Jurkat, Clone E6-1 (cell line): ENCODE results near the gene ZFR2.
"Not testable (repeated sequence)": the region's sequence is repeated elsewhere in the genome, so short reads cannot be mapped to it uniquely, and the experiment has no call there.

Source experiments
- DNase-seq: peaks from one replicate; pipeline ENCODE4 v3.0.0-alpha.2; 2011; ENCODE audit warnings: low read depth, low spot score
- H3K4me3 ChIP-seq: 2 replicates; pipeline ENCODE4 v1.5.1; 2011; ENCODE audit warnings: mild to moderate bottlenecking, low read length, control low read depth, moderate library complexity

ZFR2 gene

GRCh38 chr19:3880471-3881271, 11.8 kb upstream of the ZFR2 start, which contains the start of gene ATCAY:
Gene ATCAY (plus strand): TSS chr19:3880685. CDS start chr19:3885768, 5,083 bp downstream.
- H3K4me3 ChIP-seq, result no peak within 1 kb of the TSS
- no peak for DNase-seq

GRCh38 chr19:3879656-3880055, 10.8 kb upstream of the ZFR2 start:
- DNase-seq, result no peak
- H3K4me3 ChIP-seq, result no peak overlapping the region

GRCh38 chr19:3874695-3875094, 5.9 kb upstream of the ZFR2 start:
- H3K4me3 ChIP-seq, DNase-seq: not testable (repeated sequence)

- no peak for DNase-seq
- no peak overlapping the region for H3K4me3 ChIP-seq
Measured at GRCh38 chr19:3873151-3873550, 4.3 kb upstream of the ZFR2 start.

- no peak overlapping the region for H3K4me3 ChIP-seq
- no peak for DNase-seq
Measured at GRCh38 chr19:3867971-3868769, 668 bp downstream of the ZFR2 start.

GRCh38 chr19:3866910-3867638, 1.8 kb downstream of the ZFR2 start:
- no peak overlapping the region for H3K4me3 ChIP-seq
- DNase-seq, result no peak

GRCh38 chr19:3863648-3864047, 5.2 kb downstream of the ZFR2 start:
- no peak overlapping the region for H3K4me3 ChIP-seq
- DNase-seq, result no peak

- DNase-seq, result no peak
- no peak overlapping the region for H3K4me3 ChIP-seq
Measured at GRCh38 chr19:3862826-3863500, 5.9 kb downstream of the ZFR2 start.

- no peak overlapping the region for H3K4me3 ChIP-seq
- DNase-seq, result no peak
Measured at GRCh38 chr19:3860499-3860898, 8.3 kb downstream of the ZFR2 start.

- DNase-seq, result peak; percentile 28
Measured at GRCh38 chr19:3857449-3858003, 11.3 kb downstream of the ZFR2 start.

GRCh38 chr19:3855320-3855719, 13.5 kb downstream of the ZFR2 start:
- DNase-seq, result no peak
- no peak overlapping the region for H3K4me3 ChIP-seq

More at GRCh38 chr19:3857449-3858003, 11.3 kb downstream of the ZFR2 start:
- no peak overlapping the region for H3K4me3 ChIP-seq

- H3K4me3 ChIP-seq, result no peak overlapping the region
- DNase-seq, result no peak
Measured at GRCh38 chr19:3852614-3853254, 16.1 kb downstream of the ZFR2 start.

GRCh38 chr19:3852177-3852511, 16.7 kb downstream of the ZFR2 start:
- DNase-seq, result no peak

GRCh38 chr19:3851254-3852176, 17.3 kb downstream of the ZFR2 start:
- DNase-seq, result no peak
- H3K4me3 ChIP-seq, result no peak overlapping the region

More at GRCh38 chr19:3852177-3852511, 16.7 kb downstream of the ZFR2 start:
- no peak overlapping the region for H3K4me3 ChIP-seq

- no peak for DNase-seq
- H3K4me3 ChIP-seq, result no peak overlapping the region
Measured at GRCh38 chr19:3850320-3850972, 18.4 kb downstream of the ZFR2 start.

- H3K4me3 ChIP-seq, result no peak overlapping the region
- DNase-seq, result no peak
Measured at GRCh38 chr19:3849787-3850186, 19.1 kb downstream of the ZFR2 start.

- no peak overlapping the region for H3K4me3 ChIP-seq
- peak; percentile 39 for DNase-seq
Measured at GRCh38 chr19:3849092-3849491, 19.7 kb downstream of the ZFR2 start.
